SH-SY5Y (cell line): ENCODE results near the gene SLC22A15.

Source experiments
- GATA2 ChIP-seq: IDR thresholded peaks from 2 replicates; pipeline ENCODE4 v1.6.1; 2011; ENCODE audit warnings: mild to moderate bottlenecking, low read depth, low read length
- GATA3 ChIP-seq: IDR thresholded peaks from 2 replicates; pipeline ENCODE4 v1.6.1; 2011; ENCODE audit warnings: low read depth, mild to moderate bottlenecking, low read length, moderate library complexity

DNA sequence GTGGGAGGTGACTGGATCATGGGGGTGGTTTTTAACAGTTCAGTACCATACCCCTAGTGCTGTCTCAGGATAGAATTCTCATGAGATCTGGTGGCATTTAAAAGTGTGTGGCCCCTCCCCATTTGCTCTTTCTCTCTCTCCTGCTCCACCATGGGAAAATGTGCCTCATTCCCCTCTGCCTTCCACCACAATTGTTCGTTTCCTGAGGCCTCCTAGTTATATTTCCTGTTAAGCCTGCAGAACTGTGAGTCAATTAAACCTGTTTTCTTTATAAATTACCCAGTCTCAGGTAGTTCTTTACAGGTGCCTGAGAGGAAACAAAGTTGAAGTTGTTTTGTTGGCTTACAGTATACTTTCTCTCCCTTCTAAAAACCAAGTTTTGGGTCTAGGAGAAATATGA lies 23.1 kb upstream of the SLC22A15 start:
- TF ChIP-seq GATA2: no peak
- no peak for TF ChIP-seq GATA3
